COR-L47 (cell line): ENCODE data around the gene NFE2L3.
"Not testable (repeated sequence)": the region's sequence is repeated elsewhere in the genome, so short reads cannot be mapped to it uniquely, and the experiment has no call there.

ENCODE experiments used
- DNase-seq: peaks from one replicate; lab custom pipeline; 2025; lab: John Stamatoyannopoulos, UW

The NFE2L3 gene

GRCh38 chr7:26151953-26152781, at the start of gene NFE2L3:
Gene NFE2L3, plus strand, starts transcription at chr7:26152198. Its CDS starts 301 bp downstream, at chr7:26152499.
- DNase-seq, result peak; percentile 76

GRCh38 chr7:26103596-26103995, 48.4 kb upstream of the NFE2L3 start:
- DNase-seq, result no peak

GRCh38 chr7:26105236-26105635, 46.8 kb upstream of the NFE2L3 start:
- no peak for DNase-seq

GRCh38 chr7:26105931-26106330, 46.1 kb upstream of the NFE2L3 start:
- no peak for DNase-seq

GRCh38 chr7:26112203-26112740, 39.7 kb upstream of the NFE2L3 start:
- DNase-seq, result no peak

GRCh38 chr7:26115650-26116049, 36.3 kb upstream of the NFE2L3 start:
- DNase-seq, result no peak

- no peak for DNase-seq
Observed at GRCh38 chr7:26117142-26117807, 34.7 kb upstream of the NFE2L3 start.

- DNase-seq, result no peak
Observed at GRCh38 chr7:26117970-26118369, 34.0 kb upstream of the NFE2L3 start.

- DNase-seq, result no peak
Observed at GRCh38 chr7:26122745-26123144, 29.3 kb upstream of the NFE2L3 start.

GRCh38 chr7:26124775-26125174, 27.2 kb upstream of the NFE2L3 start:
- DNase-seq, result not testable (repeated sequence)

GRCh38 chr7:26127411-26127810, 24.6 kb upstream of the NFE2L3 start:
- no peak for DNase-seq

GRCh38 chr7:26131056-26131589, 20.9 kb upstream of the NFE2L3 start:
- DNase-seq, result no peak

- no peak for DNase-seq
Observed at GRCh38 chr7:26135076-26135475, 16.9 kb upstream of the NFE2L3 start.

- no peak for DNase-seq
Observed at GRCh38 chr7:26135551-26135950, 16.4 kb upstream of the NFE2L3 start.

GRCh38 chr7:26136831-26137230, 15.2 kb upstream of the NFE2L3 start:
- no peak for DNase-seq

- no peak for DNase-seq
Observed at GRCh38 chr7:26140380-26140779, 11.6 kb upstream of the NFE2L3 start.

- DNase-seq, result no peak
Observed at GRCh38 chr7:26141077-26141476, 10.9 kb upstream of the NFE2L3 start.

- no peak for DNase-seq
Observed at GRCh38 chr7:26143298-26144048, 8.5 kb upstream of the NFE2L3 start.

- no peak for DNase-seq
Observed at GRCh38 chr7:26144184-26145080, 7.6 kb upstream of the NFE2L3 start.

GRCh38 chr7:26145238-26145637, 6.8 kb upstream of the NFE2L3 start:
- no peak for DNase-seq

GRCh38 chr7:26147030-26147429, 5.0 kb upstream of the NFE2L3 start:
- DNase-seq, result no peak
